Measurements from ENCODE around the gene KLHDC10.
"Not testable (repeated sequence)": the region's sequence is repeated elsewhere in the genome, so short reads cannot be mapped to it uniquely, and the experiment has no call there.

Gene KLHDC10

GRCh38 chr7:130069978-130070860, at the start of gene KLHDC10:
TSS of gene KLHDC10 (plus strand) at chr7:130070534. CDS start at chr7:130070644, 110 bp downstream.
- peak; percentile 99 for DNase-seq

GRCh38 chr7:130021105-130021834, 49.1 kb upstream of the KLHDC10 start:
- DNase-seq, result no peak

- no peak for DNase-seq
Observed at GRCh38 chr7:130022115-130022514, 48.2 kb upstream of the KLHDC10 start.

GRCh38 chr7:130022623-130023175, 47.6 kb upstream of the KLHDC10 start:
- DNase-seq, result no peak

GRCh38 chr7:130024390-130024789, 45.9 kb upstream of the KLHDC10 start:
- DNase-seq, result no peak

- no peak for DNase-seq
Observed at GRCh38 chr7:130032698-130033097, 37.6 kb upstream of the KLHDC10 start.

GRCh38 chr7:130037703-130038102, 32.6 kb upstream of the KLHDC10 start:
- DNase-seq, result no peak

- no peak for DNase-seq
Observed at GRCh38 chr7:130040576-130040975, 29.8 kb upstream of the KLHDC10 start.

- no peak for DNase-seq
Observed at GRCh38 chr7:130047831-130048230, 22.5 kb upstream of the KLHDC10 start.

GRCh38 chr7:130048906-130049305, 21.4 kb upstream of the KLHDC10 start:
- no peak for DNase-seq

- not testable (repeated sequence) for DNase-seq
Observed at GRCh38 chr7:130052250-130052649, 18.1 kb upstream of the KLHDC10 start.

- DNase-seq, result not testable (repeated sequence)
Observed at GRCh38 chr7:130055198-130055597, 15.1 kb upstream of the KLHDC10 start.

- no peak for DNase-seq
Observed at GRCh38 chr7:130062246-130062645, 8.1 kb upstream of the KLHDC10 start.

GRCh38 chr7:130063036-130063435, 7.3 kb upstream of the KLHDC10 start:
- no peak for DNase-seq

GRCh38 chr7:130064580-130064926, 5.8 kb upstream of the KLHDC10 start:
- DNase-seq, result not testable (repeated sequence)

GRCh38 chr7:130065500-130066152, 4.7 kb upstream of the KLHDC10 start:
- no peak for DNase-seq

- DNase-seq, result no peak
Observed at GRCh38 chr7:130069179-130069977, 956 bp upstream of the KLHDC10 start.

- no peak for DNase-seq
Observed at GRCh38 chr7:130070861-130071622, 708 bp downstream of the KLHDC10 start.

- DNase-seq, result peak; percentile 81
Observed at GRCh38 chr7:130071701-130072622, 1.6 kb downstream of the KLHDC10 start.

GRCh38 chr7:130079846-130080394, 9.6 kb downstream of the KLHDC10 start:
- DNase-seq, result no peak
